K562 (cell line): ENCODE data around the gene GARIN1A. TPM values are rescaled to one million over a fixed set of nuclear protein-coding genes. Genes with fewer than 3 reads are reported as not detected.

Experiments used
- FOXJ3 ChIP-seq: sonication (generic); formaldehyde crosslinking; IDR thresholded peaks from 2 replicates; pipeline ENCODE4 v1.4.0; 2020; ENCODE audit warnings: mild to moderate bottlenecking, missing genetic modification reagents
- KDM5B ChIP-seq: fragments of 200-600 bp; sonication (generic); IDR thresholded peaks from 2 replicates; pipeline ENCODE4 v1.6.1; 2012; ENCODE audit warnings: low read depth, mild to moderate bottlenecking, moderate library complexity, low read length, control low read depth, inconsistent platforms; ENCODE audit not compliant: insufficient replicate concordance
- MTA3 ChIP-seq: fragments of 450-650 bp; formaldehyde crosslinking; IDR thresholded peaks from 2 replicates; pipeline ENCODE4 v1.6.1; 2017; ENCODE audit warnings: mild to moderate bottlenecking, borderline replicate concordance
- NKRF ChIP-seq: fragments of 450-650 bp; IDR thresholded peaks from 2 replicates; pipeline ENCODE4 v1.6.1; 2016; ENCODE audit warnings: borderline replicate concordance
- POLR3A ChIP-seq: IDR thresholded peaks from 2 replicates; pipeline ENCODE4 v1.6.1; 2011; ENCODE audit warnings: borderline replicate concordance, mild to moderate bottlenecking, moderate library complexity; ENCODE audit not compliant: insufficient read length, insufficient read depth; ENCODE audit errors: extremely low read depth
- RBFOX2 ChIP-seq: fragments of 200-400 bp; formaldehyde crosslinking; IDR thresholded peaks from 2 replicates; pipeline ENCODE4 v1.6.1; 2017; ENCODE audit warnings: low read depth, mild to moderate bottlenecking, low read length, moderate library complexity
- RFX5 ChIP-seq: IDR thresholded peaks from 2 replicates; pipeline ENCODE4 v1.6.1; 2011; ENCODE audit warnings: low read depth, mild to moderate bottlenecking, improper control_type of control experiment, low read length
- polyA plus RNA-seq, 8 experiments: library from polyadenylated mRNA; depleted of rRNA in 4 of 8; stranded (reverse) in 5 of 8; unstranded in 3 of 8; fragments of >200 nt; fragmentation: Nextera tagmentation in 2 of 8; fragmentation: Illumina TruSeq in 1 of 8; extraction: Ambion mirVana in 2 of 8; extraction: Trizol in 1 of 8; gene quantifications; 2 replicates each; pipeline versions ENCODE4 v1.2.1 to v1.2.3, GENCODE V29; 2011 to 2014; ENCODE audit warnings: inconsistent platforms in 1 of 8, missing spikeins in 1 of 8
- total RNA-seq, 7 experiments: library from RNA; depleted of rRNA in 6 of 7; stranded (reverse); fragments of >200 nt in 6 of 7; fragmentation: Illumina TruSeq in 2 of 7; extraction: Trizol in 2 of 7; gene quantifications; 2 replicates each; pipeline versions ENCODE4 v1.2.1 to v1.2.3, GENCODE V29; 2011 to 2021; ENCODE audit warnings: low replicate concordance in 1 of 7
- TF ChIP-seq, protein P1 (sequence below): sonication (generic); formaldehyde crosslinking; IDR thresholded peaks from 2 replicates; pipeline ENCODE4 v1.8.0; 2022; ENCODE audit warnings: mild to moderate bottlenecking, missing genetic modification reagents, borderline replicate concordance

The GARIN1A gene
- total and polyA plus RNA-seq, 9 of the 15 experiments (the other 6 are each of a cell fraction or from before 2014, with no cell fraction given) = 0.01 to 0.41 (median 0.04) TPM; not detected in 3

DNA sequence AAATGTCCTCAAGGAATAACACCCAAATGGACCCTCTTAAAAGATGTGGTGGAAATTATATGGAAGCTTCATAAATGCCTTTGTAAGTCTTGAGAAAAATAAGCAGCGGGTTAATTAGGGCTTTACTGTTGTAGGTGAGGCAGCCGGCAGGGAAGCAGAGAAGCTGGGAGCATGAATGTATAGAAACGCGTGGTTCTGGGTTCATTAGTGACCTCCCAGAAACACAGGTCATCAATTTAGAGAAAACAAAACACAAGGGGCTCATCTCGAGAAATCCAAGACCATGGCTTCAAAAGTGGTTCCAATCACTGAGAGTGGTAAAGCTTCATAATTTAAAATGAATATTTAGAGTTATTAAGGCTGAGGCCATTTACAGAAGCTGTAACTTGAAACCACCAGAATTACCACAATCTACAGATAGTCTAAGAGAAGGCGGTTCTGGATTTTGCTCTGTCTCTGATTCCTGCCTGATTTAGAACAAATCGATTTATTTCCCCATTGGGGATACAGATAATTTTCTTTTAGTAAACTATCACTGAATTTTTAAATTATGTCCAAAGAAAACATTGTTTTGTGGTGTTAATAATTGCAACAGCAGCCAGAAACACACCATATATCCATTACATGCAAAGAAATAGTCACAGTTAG is 20.7 kb downstream of the GARIN1A start (continued):
- no peak for TF ChIP-seq RBFOX2
- no peak for TF ChIP-seq FOXJ3
- TF ChIP-seq, protein P1, sequence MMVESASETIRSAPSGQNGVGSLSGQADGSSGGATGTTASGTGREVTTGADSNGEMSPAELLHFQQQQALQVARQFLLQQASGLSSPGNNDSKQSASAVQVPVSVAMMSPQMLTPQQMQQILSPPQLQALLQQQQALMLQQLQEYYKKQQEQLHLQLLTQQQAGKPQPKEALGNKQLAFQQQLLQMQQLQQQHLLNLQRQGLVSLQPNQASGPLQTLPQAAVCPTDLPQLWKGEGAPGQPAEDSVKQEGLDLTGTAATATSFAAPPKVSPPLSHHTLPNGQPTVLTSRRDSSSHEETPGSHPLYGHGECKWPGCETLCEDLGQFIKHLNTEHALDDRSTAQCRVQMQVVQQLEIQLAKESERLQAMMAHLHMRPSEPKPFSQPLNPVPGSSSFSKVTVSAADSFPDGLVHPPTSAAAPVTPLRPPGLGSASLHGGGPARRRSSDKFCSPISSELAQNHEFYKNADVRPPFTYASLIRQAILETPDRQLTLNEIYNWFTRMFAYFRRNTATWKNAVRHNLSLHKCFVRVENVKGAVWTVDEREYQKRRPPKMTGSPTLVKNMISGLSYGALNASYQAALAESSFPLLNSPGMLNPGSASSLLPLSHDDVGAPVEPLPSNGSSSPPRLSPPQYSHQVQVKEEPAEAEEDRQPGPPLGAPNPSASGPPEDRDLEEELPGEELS = no peak
- no peak for TF ChIP-seq NKRF
- TF ChIP-seq POLR3A = no peak
- TF ChIP-seq RFX5 = no peak
- no peak for TF ChIP-seq MTA3
- TF ChIP-seq KDM5B = no peak
- TF ChIP-seq, all 486 proteins: peak for 0
